GM18870 (cell line): Measurements from ENCODE around the gene TMEM158.

Source experiments
- ATAC-seq: cut with Tn5 transposase; IDR thresholded peaks from one replicate; pipeline ENCODE4 v1.9.1; 2021; ENCODE audit warnings: moderate library complexity; ENCODE audit not compliant: unreplicated experiment

TMEM158 gene

GRCh38 chr3:45205126-45205525, 21.0 kb downstream of the TMEM158 start:
- no peak for ATAC-seq

DNA sequence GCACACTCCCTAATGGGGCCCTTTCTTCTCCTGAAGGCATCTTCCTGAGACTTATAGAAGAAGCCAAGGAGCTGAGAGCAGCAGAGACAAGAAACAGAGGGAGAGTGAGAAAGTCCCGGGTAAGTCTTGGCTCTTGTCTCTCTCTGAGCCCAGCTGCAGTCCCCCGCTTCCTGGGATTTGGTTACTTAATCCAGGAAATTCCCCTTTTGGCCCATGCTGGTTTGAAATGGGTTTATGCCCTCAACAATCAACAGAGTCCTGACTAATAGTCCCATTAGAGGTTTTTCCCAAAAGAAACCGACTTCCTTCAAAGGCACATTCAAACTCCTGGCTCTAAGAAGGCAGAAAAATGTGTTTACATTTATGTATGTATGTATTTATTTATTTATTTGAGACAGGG, 22.0 kb downstream of the TMEM158 start:
- no peak for ATAC-seq

- no peak for ATAC-seq
Observed at GRCh38 chr3:45199837-45200648, 26.0 kb downstream of the TMEM158 start.

DNA sequence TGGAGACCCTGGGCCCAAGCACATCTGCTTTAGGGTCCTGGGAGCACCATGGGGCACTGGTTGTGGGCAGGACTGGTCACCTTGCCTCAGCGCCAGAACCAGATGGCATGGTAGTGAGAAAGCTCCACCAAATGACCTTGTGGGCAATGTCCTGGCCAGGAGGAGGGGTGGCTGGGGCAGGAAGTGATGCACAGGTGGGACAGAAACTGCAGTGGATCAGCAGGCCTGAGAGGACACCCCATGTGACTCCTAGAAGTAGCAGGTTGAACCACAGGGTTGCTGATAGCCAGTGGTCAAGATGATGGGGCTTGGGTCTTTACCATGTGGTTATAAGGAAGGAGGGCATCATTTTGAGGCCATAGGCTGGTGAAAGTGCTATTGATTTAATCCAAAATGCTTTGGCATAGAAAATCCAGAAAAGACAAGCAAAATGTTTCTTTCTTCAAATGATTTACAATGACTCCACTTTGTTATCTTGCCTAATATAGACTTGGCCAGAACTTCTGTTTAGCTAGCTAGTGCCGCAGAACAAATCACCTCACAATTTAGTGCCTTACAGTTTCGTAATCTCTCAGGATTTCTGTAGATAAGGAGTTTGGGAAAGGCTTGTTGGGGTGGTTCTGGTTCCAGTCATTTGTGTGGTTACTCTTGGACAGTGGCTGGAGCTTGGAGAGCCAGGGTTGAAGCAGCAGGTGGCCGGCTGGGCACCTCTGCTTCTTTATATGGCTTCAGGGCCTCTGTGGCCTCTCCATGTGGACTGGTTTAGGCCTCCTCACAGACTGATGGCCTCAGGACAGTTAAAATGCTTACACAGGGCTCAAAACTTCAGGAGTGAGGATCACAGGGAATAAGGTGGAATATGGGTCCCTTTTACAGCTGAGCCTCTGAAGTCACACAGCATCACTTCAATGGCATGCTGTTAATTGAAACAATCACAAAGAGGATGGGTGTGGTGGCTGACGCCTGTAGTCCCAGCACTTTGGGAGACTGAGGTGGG, 27.5 kb downstream of the TMEM158 start:
- no peak for ATAC-seq

DNA sequence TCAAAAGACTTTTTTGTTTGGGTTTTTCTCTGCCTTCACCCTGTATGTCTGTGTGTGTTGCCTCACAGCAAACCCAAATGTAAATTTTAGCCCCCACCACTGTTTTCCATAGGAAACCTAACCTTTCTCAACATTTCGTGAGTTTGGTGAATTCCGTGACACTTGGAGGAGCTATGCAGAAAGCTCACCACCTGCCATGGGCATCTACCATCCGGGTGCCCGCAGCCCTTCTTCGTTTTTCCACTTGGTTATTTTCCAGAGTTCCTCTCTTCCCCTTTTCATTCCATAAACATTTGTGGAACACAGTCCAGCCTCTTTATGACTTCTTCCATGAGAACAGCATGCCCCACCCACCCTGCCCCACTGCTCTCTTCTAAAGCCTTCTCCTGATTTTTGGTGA, 31.3 kb downstream of the TMEM158 start:
- no peak for ATAC-seq

- ATAC-seq: no peak
Observed at GRCh38 chr3:45191924-45192417, 34.1 kb downstream of the TMEM158 start.

- no peak for ATAC-seq
Observed at GRCh38 chr3:45191424-45191823, 34.7 kb downstream of the TMEM158 start.

DNA sequence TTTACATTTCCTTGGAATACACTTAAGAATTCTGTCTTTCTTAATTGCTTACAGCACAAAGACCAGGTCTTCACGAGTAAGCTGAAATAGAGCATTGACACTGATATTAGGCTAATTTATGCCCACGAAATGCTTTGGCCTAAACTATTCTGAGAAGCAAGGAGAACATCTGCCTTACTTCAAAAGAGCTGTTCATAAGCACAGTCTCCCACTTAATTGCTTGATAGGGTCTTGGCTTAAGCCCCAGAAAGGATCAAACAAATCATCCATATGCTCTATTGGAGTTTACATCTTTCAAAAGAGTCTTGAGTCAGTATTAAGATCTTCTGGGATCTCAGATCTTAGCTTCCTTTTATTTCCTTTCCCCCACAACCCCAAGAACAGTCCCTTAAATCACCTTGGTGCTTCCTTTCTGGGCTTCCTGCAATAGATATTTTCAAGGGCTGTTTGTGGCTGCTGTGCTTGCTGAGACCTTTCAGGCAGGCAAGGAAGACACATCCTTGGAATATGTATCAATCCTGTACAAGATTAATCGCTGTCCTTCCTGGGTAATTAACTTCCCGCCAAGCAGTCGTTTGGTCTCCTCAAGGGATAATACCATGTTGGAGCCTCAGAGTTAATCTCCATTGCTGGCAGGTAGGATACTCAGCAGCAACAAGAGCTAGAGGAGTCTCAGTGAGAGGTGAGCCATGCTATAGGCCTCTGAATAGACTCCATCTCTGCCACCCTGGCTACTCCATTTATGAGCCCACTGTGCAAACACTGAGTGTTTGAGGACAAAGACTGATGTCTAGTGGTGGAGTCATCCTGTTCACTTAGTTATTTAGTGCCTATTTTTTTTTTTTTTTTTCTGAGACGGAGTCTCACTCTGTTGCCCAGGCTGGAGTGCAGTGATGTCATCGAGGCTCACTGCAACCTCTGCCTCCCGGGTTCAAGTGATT, 37.1 kb downstream of the TMEM158 start:
- ATAC-seq: no peak

GRCh38 chr3:45187694-45188141, 38.4 kb downstream of the TMEM158 start:
- ATAC-seq: no peak

- no peak for ATAC-seq
Observed at GRCh38 chr3:45186871-45187270, 39.2 kb downstream of the TMEM158 start.

GRCh38 chr3:45185461-45185860, 40.6 kb downstream of the TMEM158 start:
- ATAC-seq: no peak

DNA sequence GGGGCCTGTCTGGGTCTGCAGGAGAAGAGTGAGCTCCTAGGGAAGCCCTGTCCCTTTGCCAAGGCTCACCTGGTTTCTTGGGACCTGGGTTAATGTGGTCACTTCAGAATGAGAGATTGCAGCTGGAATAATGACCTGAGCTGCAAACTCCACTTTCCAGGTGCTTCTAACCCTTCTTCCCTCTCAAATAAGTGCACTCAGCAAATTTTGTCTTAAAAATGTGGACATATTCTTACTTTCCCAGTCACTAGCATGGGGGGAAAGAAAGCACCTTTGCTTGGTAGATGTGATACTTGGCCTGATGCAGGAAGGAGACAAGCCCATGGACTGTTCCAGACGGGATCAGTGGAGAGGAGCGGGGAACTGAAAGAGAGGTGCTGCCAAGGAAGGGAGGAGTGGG, 41.0 kb downstream of the TMEM158 start:
- ATAC-seq: no peak

- no peak for ATAC-seq
Observed at GRCh38 chr3:45183872-45184262, 42.2 kb downstream of the TMEM158 start.

DNA sequence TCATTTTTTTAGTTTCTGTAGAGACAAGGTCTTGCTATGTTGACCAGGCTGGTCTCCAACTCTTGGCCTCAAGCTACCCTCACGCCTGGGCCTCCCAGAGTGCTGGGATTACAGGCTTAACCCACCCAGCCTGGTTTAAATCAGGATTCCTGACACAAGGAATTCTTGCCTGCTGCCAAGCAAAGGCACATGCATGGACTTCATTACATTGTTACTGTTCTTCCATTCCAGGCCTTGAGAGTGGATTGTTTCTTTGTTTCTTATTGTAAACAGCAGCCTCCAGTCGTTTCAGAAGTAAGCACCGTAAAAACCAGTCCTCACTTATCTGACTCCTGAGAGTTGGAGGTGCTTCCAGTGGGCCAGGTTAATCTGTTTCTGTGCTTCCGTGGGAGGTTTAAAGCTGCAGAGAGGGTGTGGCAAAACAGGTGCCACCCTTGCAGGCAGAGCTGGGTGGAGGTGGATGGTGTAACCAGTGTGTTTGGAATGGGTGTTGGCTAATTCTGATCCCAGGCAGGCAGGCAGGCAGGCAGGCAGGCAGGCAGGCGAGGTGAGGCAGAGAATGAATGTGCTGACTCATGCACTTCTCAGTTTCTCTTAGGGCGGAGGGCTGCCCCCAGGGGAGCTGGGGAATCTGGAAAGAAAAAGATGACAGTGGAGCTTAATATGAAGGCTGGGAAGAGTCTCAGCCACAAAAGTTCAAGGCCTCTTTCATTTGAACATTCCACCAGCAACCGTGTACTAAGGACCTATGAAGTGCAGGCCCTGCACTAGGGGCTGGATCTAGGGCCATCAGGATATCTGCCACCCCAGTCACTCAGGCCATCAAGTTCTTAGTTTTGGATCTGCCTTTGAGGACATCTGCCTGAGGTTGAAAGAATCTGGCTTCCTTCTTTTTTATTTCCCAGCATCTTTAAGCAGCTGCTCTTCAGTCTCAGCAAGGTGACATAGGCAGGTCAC, 42.9 kb downstream of the TMEM158 start:
- ATAC-seq: no peak

- ATAC-seq: no peak
Observed at GRCh38 chr3:45181496-45181895, 44.6 kb downstream of the TMEM158 start.

GRCh38 chr3:45180899-45181298, 45.2 kb downstream of the TMEM158 start:
- no peak for ATAC-seq

GRCh38 chr3:45180051-45180450, 46.0 kb downstream of the TMEM158 start:
- ATAC-seq: no peak

DNA sequence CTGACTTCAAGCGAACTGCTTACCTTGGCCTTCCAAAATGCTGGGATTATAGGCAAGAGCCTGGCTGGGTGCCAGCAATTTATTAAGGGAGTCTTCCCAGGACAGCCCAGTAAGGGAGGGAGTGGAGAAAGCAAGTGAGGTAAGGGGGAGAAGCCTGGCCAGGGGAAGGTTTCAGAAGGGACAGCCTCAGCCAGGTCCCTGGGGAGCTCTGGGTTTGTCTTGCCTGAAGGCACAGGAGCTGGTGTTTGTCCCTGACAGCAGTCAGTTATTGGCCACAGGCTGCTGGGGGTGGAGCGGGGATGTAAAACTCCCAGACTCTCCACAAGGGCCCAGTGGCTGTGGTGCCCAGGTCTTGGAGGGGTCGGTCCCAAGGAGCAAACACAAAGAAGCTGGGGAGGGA, 46.9 kb downstream of the TMEM158 start:
- no peak for ATAC-seq
